Natural killer cell (primary cell): Measurements from ENCODE around the gene S100A6. TPM values are rescaled to one million over a fixed set of nuclear protein-coding genes. Genes with fewer than 3 reads are reported as not detected.

Experiments used
- ATAC-seq, 3 donors: fragments of 150-1000 bp in 2 of 3; fragments of 200-7000 bp in 1 of 3; cut with Tn5 transposase; 1 replicate in 1 of 3; 2 replicates in 2 of 3; pipeline ENCODE4 v1.10.0; 2021; ENCODE audit warnings: mild to moderate bottlenecking in 2 of 3, moderate library complexity in 2 of 3
- DNase-seq, 2 donors: peaks; one replicate each; pipeline versions ENCODE4 v3.0.0 to v3.0.0-alpha.2; 2013 to 2021; ENCODE audit warnings: mixed read lengths in 1 of 2
- H3K27ac ChIP-seq: one replicate; pipeline ENCODE4 v1.5.1; 2013; ENCODE audit warnings: mild to moderate bottlenecking, low read length
- H3K27me3 ChIP-seq: one replicate; pipeline ENCODE4 v1.6.1; 2013; ENCODE audit warnings: low read length; ENCODE audit not compliant: control insufficient read depth, insufficient read depth
- H3K36me3 ChIP-seq: one replicate; pipeline ENCODE4 v1.6.1; 2013; ENCODE audit warnings: low read length; ENCODE audit not compliant: control insufficient read depth, insufficient read depth
- H3K4me1 ChIP-seq: one replicate; pipeline ENCODE4 v1.6.1; 2013; ENCODE audit warnings: low read length; ENCODE audit not compliant: control insufficient read depth, insufficient read depth
- H3K4me3 ChIP-seq: one replicate; pipeline ENCODE4 v1.5.1; 2013; ENCODE audit warnings: low read length
- H3K9me3 ChIP-seq: one replicate; pipeline ENCODE4 v1.6.1; 2013; ENCODE audit warnings: low read length; ENCODE audit not compliant: control insufficient read depth, insufficient read depth
- H3K27ac Mint-ChIP-seq, 2 donors: one replicate each; pipeline ENCODE4 v1.8.0; 2022; ENCODE audit warnings: mild to moderate bottlenecking in 2 of 2, mixed read lengths in 2 of 2, moderate library complexity in 1 of 2
- H3K27me3 Mint-ChIP-seq, 2 donors: one replicate each; pipeline ENCODE4 v1.8.0; 2022; ENCODE audit warnings: low read depth in 2 of 2, mixed read lengths in 2 of 2
- H3K36me3 Mint-ChIP-seq: one replicate; pipeline ENCODE4 v1.8.0; 2022; ENCODE audit warnings: mixed read lengths
- H3K4me1 Mint-ChIP-seq, 2 donors: one replicate each; pipeline ENCODE4 v1.8.0; 2022; ENCODE audit warnings: mixed read lengths in 2 of 2
- H3K4me3 Mint-ChIP-seq: one replicate; pipeline ENCODE4 v1.8.0; 2022; ENCODE audit warnings: mild to moderate bottlenecking, moderate library complexity, mixed read lengths
- H3K9me3 Mint-ChIP-seq, 2 donors: one replicate each; pipeline ENCODE4 v1.8.0; 2022; ENCODE audit warnings: mixed read lengths in 2 of 2
- WGBS: methylation state at CpG from one replicate; pipeline ENCODE4 v1.1.7; 2013; ENCODE audit warnings: missing lambda C conversion rate; ENCODE audit not compliant: insufficient coverage; 5-methylcytosine and 5-hydroxymethylcytosine counted together
- intact Hi-C: fragments of 100-400 bp; cut with micrococcal nuclease; formaldehyde crosslinking; loops from one replicate; pipeline ENCODE4 v1.14.2; 2022
- total RNA-seq, 4 donors: library from RNA; stranded (reverse); fragments of 120-200 nt in 1 of 4; gene quantifications; one replicate each; pipeline versions ENCODE4 v1.2.3 to v1.2.4, GENCODE V29; 2013 to 2022
- TF ChIP-seq, protein P1 (sequence below): fragments of 200-600 bp; IDR thresholded peaks from one replicate; pipeline ENCODE4 v1.8.0; 2022; ENCODE audit warnings: antibody characterized with exemption

S100A6 gene
- total RNA-seq, 3 donors from 2014 or later (not counting 1 experiment from before 2014, with no cell fraction given): 174 to 261 (median 245) TPM

DNA sequence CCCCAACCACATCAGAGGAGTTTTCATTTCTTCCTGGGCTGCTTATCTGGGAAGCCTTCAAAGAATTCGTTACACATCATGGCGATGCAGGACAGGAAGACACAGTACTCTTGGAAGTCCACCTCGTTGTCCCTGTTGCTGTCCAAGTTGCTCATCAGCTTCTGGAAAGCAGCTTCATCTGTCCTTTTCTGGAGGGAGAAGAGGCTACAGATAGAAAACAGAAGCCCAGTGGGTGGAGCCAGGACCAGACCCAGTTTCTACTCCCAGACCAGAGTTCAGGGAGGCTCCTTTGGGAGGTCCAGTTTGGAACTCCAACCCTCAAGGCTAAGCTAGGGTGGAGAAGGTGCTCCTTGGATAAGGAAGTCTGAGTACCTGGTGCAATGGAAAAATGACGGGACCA is 7.9 kb upstream of the S100A6 start:
- no peak overlapping the region for H3K4me3 ChIP-seq
- TF ChIP-seq, protein P1, sequence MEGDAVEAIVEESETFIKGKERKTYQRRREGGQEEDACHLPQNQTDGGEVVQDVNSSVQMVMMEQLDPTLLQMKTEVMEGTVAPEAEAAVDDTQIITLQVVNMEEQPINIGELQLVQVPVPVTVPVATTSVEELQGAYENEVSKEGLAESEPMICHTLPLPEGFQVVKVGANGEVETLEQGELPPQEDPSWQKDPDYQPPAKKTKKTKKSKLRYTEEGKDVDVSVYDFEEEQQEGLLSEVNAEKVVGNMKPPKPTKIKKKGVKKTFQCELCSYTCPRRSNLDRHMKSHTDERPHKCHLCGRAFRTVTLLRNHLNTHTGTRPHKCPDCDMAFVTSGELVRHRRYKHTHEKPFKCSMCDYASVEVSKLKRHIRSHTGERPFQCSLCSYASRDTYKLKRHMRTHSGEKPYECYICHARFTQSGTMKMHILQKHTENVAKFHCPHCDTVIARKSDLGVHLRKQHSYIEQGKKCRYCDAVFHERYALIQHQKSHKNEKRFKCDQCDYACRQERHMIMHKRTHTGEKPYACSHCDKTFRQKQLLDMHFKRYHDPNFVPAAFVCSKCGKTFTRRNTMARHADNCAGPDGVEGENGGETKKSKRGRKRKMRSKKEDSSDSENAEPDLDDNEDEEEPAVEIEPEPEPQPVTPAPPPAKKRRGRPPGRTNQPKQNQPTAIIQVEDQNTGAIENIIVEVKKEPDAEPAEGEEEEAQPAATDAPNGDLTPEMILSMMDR: no peak
- H3K36me3 ChIP-seq: peaks cover 20% of the 10 kb centered on the region
- H3K27me3 ChIP-seq: no peaks in the 10 kb centered on the region
- Mint-ChIP-seq H3K4me1 (peaks cover 68 to 86% of the 10 kb centered on the region in 2 donors), H3K27me3 (no peaks in the 10 kb centered on the region), H3K4me3 (peak overlapping the region; percentile 98), H3K36me3 (no peaks in the 10 kb centered on the region), H3K27ac (peak overlapping the region; percentile 94 to 98), H3K9me3 (no peaks in the 10 kb centered on the region)
- WGBS: 66% methylated on average over 3 of the region's 4 CpGs
- peaks cover 84% of the 10 kb centered on the region for H3K4me1 ChIP-seq
- no peak overlapping the region for H3K27ac ChIP-seq
- H3K9me3 ChIP-seq: no peaks in the 10 kb centered on the region
- ATAC-seq (no peak), DNase-seq (peak in 1 of 2 donors; percentile 9)
- intact Hi-C loops: no loop called here

DNA sequence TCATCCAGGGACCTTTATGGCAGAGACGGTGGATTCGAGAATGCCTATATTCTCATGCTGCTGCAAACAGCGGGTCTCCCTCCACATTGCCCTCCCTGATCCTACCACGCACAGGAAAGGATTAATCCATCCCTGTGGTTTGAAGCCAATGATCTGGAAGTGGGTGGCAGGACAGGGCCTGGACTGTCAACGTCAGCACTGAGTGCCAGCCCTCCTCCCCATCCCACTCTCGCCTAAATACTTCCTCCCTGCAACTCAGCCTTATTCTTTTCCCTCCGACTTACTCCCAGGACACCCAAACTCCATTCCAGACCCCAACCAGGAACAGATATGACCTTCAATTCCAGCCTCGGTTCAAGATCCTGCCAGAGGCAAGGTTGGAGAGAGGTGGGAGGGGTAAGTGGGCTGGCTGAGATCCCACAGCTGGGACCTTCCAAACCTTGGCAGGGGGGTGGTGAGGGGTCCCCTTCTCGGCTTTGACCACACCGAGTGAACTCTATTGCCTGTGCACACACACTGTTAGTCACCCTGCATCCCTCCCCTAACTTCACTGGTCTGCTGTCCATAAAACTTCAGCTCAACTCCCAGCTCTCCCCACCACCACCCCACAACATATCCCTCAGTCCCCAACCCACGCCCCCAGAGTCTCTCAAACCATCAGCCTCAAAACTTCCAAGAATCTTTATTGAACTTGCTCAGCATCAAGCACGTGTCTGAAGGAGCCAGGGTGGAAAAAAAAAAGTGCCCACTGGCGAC is 7.3 kb upstream of the S100A6 start:
- intact Hi-C loops: no loop called here
- no peaks in the 10 kb centered on the region for H3K36me3 Mint-ChIP-seq
- peak overlapping the region; percentile 94 to 98 for H3K27ac Mint-ChIP-seq
- H3K27me3 Mint-ChIP-seq: no peaks in the 10 kb centered on the region
- TF ChIP-seq, protein P1: no peak
- Histone ChIP-seq H3K27ac (no peak overlapping the region), H3K4me1 (peaks cover 82% of the 10 kb centered on the region), H3K36me3 (peaks cover 20% of the 10 kb centered on the region), H3K9me3 (no peaks in the 10 kb centered on the region), H3K4me3 (no peak overlapping the region), H3K27me3 (no peaks in the 10 kb centered on the region)
- H3K9me3 Mint-ChIP-seq: no peaks in the 10 kb centered on the region
- peak overlapping the region; percentile 45 for H3K4me3 Mint-ChIP-seq
- WGBS: 79% methylated on average over 10 of the region's 13 CpGs
- DNase-seq (no peak), ATAC-seq (no peak)
- H3K4me1 Mint-ChIP-seq: peaks cover 68 to 87% of the 10 kb centered on the region in 2 donors

- H3K9me3 ChIP-seq: no peaks in the 10 kb centered on the region
- ATAC-seq: no peak
- 85% methylated on average over 11 of the region's 13 CpGs for WGBS
- H3K27me3 ChIP-seq: no peaks in the 10 kb centered on the region
- Mint-ChIP-seq H3K4me3 (peak overlapping the region; percentile 74), H3K4me1 (peaks cover 69 to 88% of the 10 kb centered on the region in 2 donors), H3K27me3 (no peaks in the 10 kb centered on the region), H3K27ac (peak overlapping the region; percentile 84 to 98), H3K36me3 (no peaks in the 10 kb centered on the region), H3K9me3 (no peaks in the 10 kb centered on the region)
- H3K27ac ChIP-seq: peak overlapping the region; percentile 32
- intact Hi-C loops: no loop called here
- TF ChIP-seq, protein P1: no peak
- no peak for DNase-seq
- H3K36me3 ChIP-seq: peaks cover 20% of the 10 kb centered on the region
- H3K4me3 ChIP-seq: no peak overlapping the region
- peaks cover 80% of the 10 kb centered on the region for H3K4me1 ChIP-seq
These were observed 6.1 kb upstream of the S100A6 start for GRCh38 chr1:153541641-153542590.
